HG03520 (cell line): Measurements from ENCODE around the gene CPNE6.
"Not testable (repeated sequence)": the region's sequence is repeated elsewhere in the genome, so short reads cannot be mapped to it uniquely, and the experiment has no call there.

Experiments
- ATAC-seq: cut with Tn5 transposase; IDR thresholded peaks from one replicate; pipeline ENCODE4 v1.9.1; 2021; ENCODE audit warnings: mild to moderate bottlenecking, moderate library complexity; ENCODE audit not compliant: unreplicated experiment

CPNE6 gene

DNA sequence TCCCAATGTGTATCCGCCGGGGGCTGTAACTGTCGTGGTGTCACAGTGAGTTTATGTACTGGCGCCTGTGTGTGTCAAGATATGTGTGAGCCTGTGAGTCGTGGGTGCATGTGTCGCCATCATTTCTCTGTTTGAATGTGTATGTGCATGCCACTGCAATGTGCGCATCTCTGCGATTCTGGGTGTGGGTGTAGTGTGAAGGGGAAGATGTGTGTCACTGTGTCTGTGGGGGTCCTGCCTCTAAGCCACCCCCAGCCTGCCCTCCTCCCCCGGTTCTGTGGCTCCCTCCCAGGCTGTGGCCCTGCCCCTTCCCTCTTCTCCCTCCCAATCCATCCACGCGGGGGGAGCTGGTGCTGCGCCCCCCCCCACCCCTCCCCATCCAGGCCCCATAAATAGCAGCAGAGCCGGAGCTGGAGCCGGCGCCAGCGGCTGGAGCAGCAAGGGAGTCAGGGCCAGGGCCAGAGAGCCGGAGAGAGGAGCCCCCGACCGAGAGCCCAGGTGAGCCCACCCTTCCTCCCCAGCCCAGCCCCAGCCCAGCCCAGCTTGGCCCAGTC is at the start of gene CPNE6:
Gene CPNE6 (plus strand): TSS at position 419 of the 554 bp plus-strand sequence. CDS start 1,375 bp downstream, outside the sequence.
- no peak for ATAC-seq

DNA sequence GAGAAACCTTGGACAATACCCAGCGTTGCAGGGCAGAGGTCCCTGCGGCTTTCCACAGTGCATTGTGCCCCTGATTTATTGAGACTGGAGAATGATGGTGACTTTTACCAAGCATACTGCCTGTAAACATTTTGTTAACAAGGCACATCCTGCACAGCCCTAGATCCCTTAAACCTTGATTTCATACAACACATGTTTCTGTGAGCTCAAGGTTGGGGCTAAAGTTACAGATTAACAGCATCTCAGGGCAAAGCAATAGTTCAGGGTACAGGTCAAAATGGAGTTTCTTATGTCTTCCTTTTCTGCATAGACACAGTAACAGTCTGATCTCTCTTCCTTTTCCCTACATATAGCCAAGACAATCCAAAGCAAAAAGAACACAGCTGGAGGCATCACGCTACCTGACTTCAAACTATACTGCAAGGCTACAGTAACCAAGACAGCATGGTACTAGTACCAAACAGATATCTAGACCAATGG is 46.4 kb upstream of the CPNE6 start:
- not testable (repeated sequence) for ATAC-seq

DNA sequence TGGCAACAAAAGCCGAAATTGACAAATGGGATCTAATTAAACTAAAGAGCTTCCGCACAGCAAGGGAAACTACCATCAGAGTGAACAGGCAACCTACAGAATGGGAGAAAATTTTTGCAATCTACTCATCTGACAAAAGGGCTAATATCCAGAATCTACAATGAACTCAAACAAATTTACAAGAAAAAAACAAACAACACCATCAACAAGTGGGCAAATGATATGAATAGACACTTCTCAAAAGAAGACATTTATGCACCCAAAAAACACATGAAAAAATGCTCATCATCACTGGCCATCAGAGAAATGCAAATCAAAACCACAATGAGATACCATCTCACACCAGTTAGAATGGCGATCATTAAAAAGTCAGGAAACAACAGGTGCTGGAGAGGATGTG is 41.7 kb upstream of the CPNE6 start:
- ATAC-seq: not testable (repeated sequence)

DNA sequence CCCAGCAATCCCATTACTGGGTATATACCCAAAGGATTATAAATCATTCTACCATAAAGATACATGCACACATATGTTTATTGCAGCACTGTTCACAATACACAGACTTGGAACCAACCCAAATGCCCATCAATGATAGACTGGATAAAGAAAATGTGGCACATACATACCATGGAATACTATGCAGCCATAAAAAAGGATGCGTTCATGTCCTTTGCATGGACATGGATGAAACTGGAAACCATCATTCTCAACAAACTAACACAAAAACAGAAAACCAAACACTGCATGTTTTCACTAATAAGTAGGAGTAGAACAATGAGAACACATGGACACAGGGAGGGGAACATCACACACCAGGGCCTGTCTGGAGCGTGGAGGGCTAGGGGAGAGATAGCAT is 40.0 kb upstream of the CPNE6 start:
- ATAC-seq: not testable (repeated sequence)

DNA sequence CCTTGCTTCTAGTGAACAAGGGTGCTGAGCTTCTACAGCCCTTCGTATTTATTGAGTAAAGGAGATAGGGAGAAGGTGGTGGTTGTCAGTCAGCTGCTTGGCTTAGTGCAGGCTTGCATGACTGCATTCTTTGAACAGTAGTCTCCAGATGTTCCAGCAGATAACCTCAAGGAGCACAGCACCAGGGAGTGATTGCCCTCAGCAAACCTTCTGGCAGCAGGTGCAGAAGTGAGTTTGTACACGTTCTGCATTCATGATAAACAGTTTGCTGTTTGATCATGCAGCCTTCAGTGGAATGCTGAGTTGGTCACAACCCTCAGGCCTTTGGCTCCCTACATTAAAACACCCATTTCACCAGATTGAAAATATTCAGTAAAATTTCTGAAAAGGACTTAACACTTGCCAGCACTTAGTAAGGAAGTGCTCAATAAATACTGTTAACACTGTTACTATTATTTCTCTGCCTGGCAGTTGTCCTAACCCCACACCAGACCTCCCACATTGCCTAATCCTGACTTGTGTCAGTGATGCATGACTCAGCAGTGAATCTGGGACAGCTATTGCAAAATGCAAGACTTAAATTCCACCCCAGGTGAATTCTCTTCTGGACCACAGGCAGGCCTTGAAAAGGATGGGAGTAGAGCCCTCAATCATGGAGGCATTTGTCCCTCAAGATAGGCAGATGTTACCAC is 38.5 kb upstream of the CPNE6 start:
- no peak for ATAC-seq

DNA sequence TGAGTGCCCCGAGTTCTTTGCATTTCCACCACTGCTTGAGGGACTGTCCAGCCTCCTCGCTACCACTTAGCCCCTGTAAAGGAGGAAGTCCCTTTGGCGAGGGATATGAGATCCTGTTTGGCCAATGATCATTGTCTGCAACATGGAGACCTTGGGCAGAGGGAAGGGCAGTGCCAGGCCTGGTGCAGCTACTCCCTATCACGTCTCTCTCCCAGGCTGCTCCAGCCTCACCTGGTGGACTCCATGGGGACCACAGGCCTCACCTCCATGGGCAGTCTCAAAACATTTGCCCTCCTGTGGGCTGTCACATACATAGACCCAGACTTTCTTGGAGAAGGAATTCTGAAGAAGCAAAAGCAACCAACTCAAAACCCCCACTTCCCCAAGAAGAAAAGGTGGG is 35.6 kb upstream of the CPNE6 start:
- not testable (repeated sequence) for ATAC-seq

DNA sequence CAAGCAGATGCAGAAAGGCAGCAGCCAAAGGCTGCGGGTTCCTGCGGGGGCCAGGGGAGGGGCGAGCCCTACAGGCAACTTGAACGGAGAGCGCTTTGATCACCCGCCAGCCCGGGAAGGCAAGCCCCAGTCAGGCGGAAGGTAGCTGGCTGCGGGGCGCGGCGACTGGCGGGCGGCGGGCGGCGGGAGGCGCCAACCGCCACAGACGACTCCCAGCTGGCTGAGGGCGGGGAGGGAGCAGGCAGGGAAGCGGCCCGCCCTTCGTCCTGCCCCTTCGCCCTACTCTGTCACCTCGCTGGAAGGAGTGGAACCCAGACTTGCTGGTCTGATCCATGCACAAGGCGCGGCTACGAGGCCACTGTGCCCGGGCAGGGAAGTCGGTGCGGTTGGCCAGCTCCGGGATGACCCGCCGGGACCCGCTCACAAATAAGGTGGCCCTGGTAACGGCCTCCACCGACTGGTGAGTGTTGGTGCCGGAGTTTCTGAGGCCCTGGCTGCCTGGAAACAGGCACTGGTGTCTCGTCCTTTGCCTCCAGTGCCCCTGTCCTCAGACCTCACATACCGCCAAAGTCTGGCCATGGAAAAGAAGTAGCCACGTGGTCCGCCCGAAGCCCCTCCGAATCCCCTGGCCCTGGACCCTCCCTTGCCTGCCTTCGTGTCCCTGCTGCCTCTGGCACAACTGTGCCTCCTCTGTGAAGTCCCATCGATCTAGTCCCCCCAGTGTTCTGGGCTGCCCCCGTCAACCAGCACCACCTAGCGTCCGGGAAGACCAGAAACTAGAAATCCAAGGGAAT is 35.0 kb upstream of the CPNE6 start:
- ATAC-seq: peak; percentile 43

DNA sequence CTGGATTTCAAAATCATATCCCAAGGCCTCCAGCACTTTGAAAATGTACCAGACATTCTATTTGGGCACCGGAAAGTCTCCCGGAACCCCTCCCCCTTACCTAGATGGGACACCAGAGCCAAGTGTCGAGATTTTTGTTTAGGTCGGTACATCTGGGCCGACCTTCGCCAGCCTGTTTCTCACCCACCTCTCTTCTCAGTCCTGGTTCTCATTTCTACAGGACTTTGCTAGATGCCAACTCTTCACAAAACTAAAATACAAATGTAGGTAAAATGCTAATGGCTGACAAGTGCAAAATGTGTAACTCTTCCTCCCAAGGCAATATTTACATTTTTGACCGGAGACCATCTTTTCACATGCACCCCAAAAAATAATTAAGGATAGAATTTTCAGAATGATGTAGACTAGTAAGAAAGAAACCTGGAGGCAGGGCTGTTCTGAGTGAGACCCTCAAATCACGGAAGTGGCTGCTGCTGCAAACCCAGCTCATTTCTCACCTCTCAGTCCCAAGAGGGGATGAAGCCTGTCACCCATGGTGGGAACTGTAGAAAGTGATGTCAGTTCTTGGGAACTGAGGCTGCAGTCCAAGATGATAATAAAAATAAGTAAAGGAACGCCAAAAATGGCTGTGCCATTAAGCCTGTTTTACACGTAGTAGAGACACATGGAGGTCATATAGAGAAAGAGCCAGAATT is 34.3 kb upstream of the CPNE6 start:
- not testable (repeated sequence) for ATAC-seq

DNA sequence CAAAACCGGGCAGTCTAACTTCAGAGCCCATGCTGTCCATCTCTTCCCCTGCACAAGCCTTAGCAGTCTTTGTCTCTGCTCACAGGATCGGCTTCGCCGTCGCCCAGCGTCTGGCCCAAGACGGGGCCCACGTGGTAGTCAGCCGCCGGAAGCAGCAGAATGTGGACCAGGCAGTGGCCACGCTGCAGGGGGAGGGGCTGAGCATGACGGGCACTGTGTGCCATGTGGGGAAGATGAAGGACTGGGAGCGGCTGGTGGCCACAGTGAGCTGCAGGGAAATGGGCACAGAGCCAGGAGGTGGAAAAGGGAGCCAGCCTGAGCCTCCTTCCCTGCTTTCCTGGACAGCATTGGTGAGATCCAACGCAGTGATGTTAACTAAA is 33.7 kb upstream of the CPNE6 start:
- ATAC-seq: no peak

DNA sequence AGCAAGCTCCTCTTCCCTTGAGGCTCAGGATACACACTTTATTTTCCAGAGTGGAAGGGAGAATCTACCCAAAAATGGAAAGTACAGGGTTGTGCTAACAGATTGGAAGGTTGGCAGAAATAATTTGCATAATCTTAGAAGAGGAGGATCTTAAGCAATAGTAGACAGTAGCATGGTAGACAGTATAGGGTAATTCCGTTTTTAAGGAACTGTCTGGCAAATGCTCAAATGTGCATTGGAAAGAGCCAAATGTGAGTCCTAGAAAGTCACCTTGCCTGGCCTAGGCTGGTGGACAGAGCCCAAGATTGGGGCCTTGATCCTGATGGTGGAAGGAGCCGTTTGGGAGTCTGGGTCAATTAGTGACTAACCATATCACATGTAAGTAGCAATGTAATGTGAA is 32.7 kb upstream of the CPNE6 start:
- ATAC-seq: no peak

DNA sequence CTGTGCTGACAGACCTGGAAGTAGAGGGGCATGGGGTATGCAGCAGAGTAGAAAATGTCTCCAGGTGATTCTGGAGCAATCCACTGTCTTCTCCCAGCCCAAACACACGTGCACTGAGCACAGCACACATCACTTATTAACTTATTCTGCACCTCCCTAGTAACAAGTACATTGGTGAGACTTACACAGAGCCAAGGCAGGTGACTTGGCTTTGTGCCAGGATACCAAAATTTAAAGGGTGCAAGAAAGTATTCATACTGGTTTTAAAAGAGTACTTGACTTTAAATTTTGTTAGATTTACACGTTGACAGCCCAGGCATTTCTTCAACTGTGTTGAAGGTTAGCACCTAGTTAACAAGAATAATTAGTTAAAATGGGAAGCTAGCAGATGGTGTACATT is 30.7 kb upstream of the CPNE6 start:
- ATAC-seq: no peak

DNA sequence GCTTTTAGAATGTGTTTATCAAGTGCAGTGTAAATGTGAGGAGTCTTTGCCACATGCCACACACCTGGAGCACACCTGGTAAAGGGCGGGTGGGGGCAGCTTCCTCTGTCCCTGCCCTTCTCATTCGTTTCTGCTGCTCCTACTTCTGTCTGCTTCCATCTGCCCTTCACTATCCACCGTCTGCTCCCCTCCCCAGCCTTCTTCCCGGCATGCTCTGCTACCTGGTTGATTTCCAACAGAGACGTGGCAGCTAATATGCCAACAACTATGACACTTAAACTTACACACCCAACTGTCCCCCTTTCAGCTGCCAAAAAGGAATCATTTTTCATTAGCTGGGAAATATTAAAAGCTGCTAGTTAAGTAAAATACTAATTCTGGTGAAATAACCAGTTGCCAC is 28.6 kb upstream of the CPNE6 start:
- no peak for ATAC-seq

DNA sequence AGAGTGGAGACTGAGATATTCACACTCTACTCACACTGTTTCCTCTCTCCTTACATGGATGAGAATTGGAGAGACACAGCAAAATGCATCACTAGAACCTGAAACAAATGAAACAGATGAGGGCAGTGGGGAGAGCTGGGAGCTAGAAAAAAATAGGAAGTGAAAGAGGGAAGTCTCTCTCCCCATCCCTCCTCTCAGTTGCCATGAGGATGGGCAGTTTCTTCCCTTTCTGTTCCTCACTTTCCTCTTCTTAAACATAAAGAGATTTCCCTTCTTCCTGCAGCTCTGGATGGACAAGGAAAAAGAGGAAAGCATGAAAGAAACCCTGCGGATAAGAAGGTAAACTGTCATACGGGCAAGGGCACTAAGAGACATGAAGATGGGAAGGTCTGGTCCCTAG is 22.4 kb upstream of the CPNE6 start:
- ATAC-seq: not testable (repeated sequence)

DNA sequence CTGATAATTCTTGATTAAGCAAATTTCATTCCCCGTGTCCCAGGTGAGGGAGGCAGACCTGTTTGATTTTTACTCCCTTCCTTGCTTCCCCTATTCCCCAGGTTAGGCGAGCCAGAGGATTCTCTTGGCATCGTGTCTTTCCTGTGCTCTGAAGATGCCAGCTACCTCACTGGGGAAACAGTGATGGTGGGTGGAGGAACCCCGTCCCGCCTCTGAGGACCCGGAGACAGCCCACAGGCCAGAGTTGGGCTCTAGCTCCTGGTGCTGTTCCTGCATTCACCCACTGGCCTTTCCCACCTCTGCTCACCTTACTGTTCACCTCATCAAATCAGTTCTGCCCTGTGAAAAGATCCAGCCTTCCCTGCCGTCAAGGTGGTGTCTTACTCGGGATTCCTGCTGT is 20.6 kb upstream of the CPNE6 start:
- ATAC-seq: not testable (repeated sequence)

DNA sequence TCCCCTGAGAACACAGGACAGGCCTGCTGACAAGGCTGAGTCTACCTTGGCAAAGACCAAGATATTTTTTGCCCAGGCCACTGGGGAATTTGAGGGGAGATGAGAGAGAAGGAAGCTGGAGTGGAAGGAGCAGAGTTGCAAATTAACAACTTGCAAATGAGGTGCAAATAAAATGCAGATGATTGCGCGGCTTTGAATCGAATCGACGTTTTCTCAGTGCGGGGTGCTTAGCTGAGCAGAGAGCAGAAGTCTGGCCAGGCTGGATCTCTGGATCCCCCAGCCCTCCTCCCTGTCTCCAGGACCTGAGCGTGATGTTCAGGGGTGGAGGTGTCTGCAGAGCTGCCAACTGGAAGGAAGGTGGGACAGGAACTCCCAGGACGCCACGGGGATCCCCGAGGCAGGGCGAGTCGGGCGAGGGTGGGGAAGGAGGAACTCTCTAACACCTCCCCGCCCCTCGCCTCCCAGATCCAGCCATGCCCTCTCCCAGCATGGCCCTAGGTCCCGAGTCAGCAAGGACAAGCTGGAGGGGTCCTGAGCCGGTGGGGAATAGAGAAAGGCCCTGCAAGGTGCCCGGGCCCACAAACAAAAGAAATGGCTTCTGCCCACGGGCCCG is 20.1 kb upstream of the CPNE6 start:
- peak; percentile 4 for ATAC-seq

DNA sequence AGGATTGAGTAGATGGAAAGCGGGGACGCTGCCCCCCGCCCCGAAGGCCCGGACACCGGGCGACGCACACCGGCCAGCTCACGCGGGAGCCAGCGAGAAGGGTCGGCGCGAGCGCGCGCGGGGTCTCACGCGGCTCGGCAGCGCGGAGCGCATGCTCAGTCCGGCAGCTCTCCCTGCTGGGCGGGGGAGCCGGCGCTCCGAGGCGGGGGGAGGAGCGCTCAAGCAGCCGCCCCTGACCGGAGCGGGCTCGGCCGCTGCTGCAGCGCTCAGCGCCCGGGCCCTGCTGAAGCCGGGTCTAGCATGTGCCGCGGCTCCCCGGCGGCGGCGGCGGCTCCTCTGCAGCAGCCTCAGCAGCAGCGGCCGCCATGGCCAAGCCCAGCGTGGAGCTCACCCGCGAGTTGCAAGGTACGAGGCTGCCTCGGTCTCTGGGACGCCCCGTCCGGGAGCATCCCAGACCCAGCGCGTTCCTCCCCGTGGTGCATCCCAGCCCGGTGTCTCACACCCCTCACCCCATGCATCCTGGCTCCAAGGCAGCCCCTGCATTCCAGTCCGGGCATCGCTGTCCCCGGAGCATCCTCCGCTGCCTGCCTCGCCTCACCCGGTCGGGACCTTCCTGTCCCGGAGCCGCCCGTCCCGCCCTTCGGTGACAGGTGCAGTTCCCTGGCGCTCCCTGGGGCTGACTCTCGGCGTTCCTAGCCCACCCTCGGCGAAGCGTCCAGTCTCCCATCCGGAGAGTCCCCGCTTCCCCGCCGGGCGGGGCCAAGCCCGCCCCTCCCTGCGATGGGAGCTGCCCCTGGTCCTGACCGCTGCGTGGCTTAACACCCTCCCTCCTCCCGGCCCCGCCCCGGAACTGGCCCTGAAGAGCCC is 19.3 kb upstream of the CPNE6 start, which contains the start of gene CARMIL3:
Gene CARMIL3 (plus strand): TSS at position 221 of the 867 bp plus-strand sequence. CDS start 145 bp downstream, at position 366.
- peak; percentile 59 for ATAC-seq

DNA sequence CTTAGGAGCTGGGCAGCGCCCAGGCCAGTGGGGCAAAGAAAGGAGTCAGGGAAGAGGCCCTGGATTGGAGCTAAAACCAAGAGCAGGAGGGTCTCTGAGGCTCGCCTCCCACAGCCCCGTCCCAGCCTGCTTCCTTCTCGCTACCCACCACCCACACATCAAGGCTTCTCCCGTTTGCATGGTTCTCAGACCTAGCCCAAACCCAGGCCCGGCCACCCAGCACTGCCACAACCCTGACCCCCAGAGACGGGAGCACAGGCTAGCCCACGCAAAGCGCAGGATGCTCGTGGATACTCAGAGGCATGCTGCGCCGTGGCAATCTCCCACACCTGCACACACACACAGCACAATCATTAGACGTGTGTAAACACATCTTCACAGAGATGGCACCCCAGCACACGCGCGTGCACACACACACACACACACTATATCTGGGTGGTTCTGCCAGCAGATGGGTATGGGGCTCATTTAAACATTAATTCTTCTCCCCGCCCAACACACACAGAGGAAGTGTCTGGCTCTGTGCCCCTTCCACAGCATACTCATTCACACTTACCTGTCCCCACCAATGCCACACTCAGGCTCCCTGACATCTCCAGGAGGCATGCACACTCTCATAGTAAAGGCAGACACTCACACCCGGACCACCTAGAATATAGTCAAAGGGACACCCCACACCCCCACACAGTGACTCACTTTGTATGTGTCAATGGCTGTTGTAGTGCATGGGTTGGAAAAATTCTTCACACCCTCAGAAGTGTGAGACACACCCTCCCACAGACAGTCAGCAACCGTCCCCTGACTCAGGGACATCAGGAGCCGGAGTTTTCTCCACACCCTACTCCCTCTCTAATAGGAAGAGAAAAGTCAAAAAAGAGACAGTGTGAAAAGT is 18.5 kb upstream of the CPNE6 start:
- ATAC-seq: no peak

DNA sequence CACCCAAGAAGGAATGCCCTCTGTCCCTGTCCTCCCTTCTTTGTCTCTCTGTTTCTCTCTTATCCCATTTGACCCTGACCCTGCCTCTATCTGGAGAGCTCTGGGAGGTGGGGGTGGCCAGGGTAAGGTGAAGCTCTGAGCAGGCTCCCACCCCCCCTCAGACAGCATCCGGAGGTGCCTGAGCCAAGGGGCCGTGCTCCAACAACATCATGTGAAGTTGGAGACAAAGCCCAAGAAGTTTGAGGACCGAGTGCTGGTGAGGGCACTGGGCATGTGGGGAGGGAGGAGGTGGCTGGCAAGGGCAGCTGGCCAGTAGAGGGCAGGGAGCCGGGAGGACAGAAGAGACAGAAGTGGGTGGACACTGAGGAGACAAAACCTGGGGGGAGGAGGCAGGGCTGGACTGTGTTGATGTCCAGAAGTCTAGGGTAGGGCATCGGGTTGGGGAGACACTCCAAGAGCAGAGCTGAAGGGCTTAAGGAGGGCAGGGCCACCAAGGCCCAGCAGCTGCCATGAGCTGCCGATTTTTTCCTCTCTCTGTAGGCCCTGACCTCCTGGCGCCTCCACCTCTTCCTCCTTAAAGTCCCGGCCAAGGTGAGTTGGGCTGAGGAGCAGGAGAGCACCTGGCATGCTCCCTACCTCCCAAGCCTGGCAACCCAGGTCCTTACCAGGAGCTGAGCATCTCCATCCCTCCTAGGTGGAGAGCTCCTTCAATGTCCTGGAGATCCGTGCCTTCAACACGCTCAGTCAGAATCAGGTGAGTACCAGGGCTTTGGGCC is 17.6 kb upstream of the CPNE6 start:
- ATAC-seq: no peak
